PC-3 (cell line): Measurements from ENCODE around the gene HAVCR1. TPM values are rescaled to one million over a fixed set of nuclear protein-coding genes. Genes with fewer than 3 reads are reported as not detected.

Source experiments
- ATAC-seq: fragments of 200-7000 bp; cut with Tn5 transposase; 2 replicates; pipeline ENCODE4 v1.9.1; 2020; ENCODE audit warnings: mild to moderate bottlenecking, moderate library complexity
- Bru-seq: library from RNA; stranded (reverse); fragments of 400-500 nt; gene quantifications from one replicate; lab custom pipeline; 2021; lab: Mats Ljungman, UMichigan
- BruChase-seq, 2 experiments: library from RNA; stranded (reverse); fragments of 400-500 nt; gene quantifications; one replicate each; lab custom pipeline; 2021; lab: Mats Ljungman, UMichigan
- BruUV-seq: library from RNA; stranded (reverse); fragments of 400-500 nt; replicated peaks from 2 replicates; lab custom pipeline; 2021; lab: Mats Ljungman, UMichigan
- CTCF ChIA-PET: fragments of 300-600 bp; sonication (Branson Sonifier 250); formaldehyde crosslinking; loops from one replicate; lab custom pipeline; 2022; ENCODE audit warnings: antibody characterized with exemption; lab: Charles Lee
- POLR2A ChIA-PET: fragments of 300-600 bp; sonication (Branson Sonifier 250); formaldehyde crosslinking; loops from one replicate; lab custom pipeline; 2022; ENCODE audit warnings: antibody characterized with exemption; ENCODE audit not compliant: unreplicated experiment; lab: Charles Lee
- DNase-seq: peaks from one replicate; pipeline ENCODE4 v3.0.0-alpha.2; 2015
- H2AFZ ChIP-seq: fragments of 300-600 bp; sonication (generic); 2 replicates; pipeline ENCODE4 v1.6.0; 2016; ENCODE audit warnings: antibody characterized with exemption, low read length
- H3F3A ChIP-seq: fragments of 300-600 bp; sonication (generic); one replicate; pipeline ENCODE4 v1.6.0; 2017; ENCODE audit warnings: antibody characterized with exemption, low read length, control low read depth, mild to moderate bottlenecking; ENCODE audit not compliant: unreplicated experiment
- H3K27ac ChIP-seq: fragments of 300-600 bp; sonication (generic); 2 replicates; pipeline ENCODE4 v1.5.1; 2016; ENCODE audit warnings: mild to moderate bottlenecking, low read length
- H3K27me3 ChIP-seq: fragments of 300-600 bp; sonication (generic); 2 replicates; pipeline ENCODE4 v1.6.1; 2016; ENCODE audit warnings: low read length, mixed read lengths
- H3K36me3 ChIP-seq: fragments of 300-600 bp; sonication (generic); 2 replicates; pipeline ENCODE4 v1.6.1; 2016; ENCODE audit warnings: low read depth, mixed run types, low read length, mixed read lengths
- H3K4me1 ChIP-seq: fragments of 300-600 bp; sonication (generic); 2 replicates; pipeline ENCODE4 v1.5.1; 2016; ENCODE audit warnings: low read length; ENCODE audit not compliant: insufficient read depth
- H3K4me2 ChIP-seq: fragments of 300-600 bp; sonication (generic); 2 replicates; pipeline ENCODE4 v1.6.0; 2016; ENCODE audit warnings: low read length
- H3K4me3 ChIP-seq: fragments of 300-600 bp; sonication (generic); 2 replicates; pipeline ENCODE4 v1.5.1; 2016; ENCODE audit warnings: mild to moderate bottlenecking, low read length, mixed read lengths
- H3K79me2 ChIP-seq: fragments of 300-600 bp; sonication (generic); 2 replicates; pipeline ENCODE4 v1.6.1; 2017; ENCODE audit warnings: low read length, mixed read lengths
- H3K9ac ChIP-seq: fragments of 300-600 bp; sonication (generic); 2 replicates; pipeline ENCODE4 v1.6.0; 2016; ENCODE audit warnings: mild to moderate bottlenecking, low read length
- H3K9me2 ChIP-seq: fragments of 300-600 bp; sonication (generic); replicated peaks from 2 replicates; pipeline ENCODE4 v1.6.1; 2016; ENCODE audit warnings: mixed run types, low read length, mixed read lengths
- H3K9me3 ChIP-seq: fragments of 300-600 bp; sonication (generic); 2 replicates; pipeline ENCODE4 v1.6.1; 2016; ENCODE audit warnings: low read length, mixed read lengths
- H4K20me1 ChIP-seq: fragments of 300-600 bp; sonication (generic); 2 replicates; pipeline ENCODE4 v1.6.1; 2016; ENCODE audit warnings: low read length, mixed read lengths
- EZH2 ChIP-seq: fragments of 300-600 bp; sonication (generic); IDR thresholded peaks from one replicate; pipeline ENCODE4 v1.6.1; 2017; ENCODE audit warnings: antibody characterized with exemption, mild to moderate bottlenecking, low read length; ENCODE audit not compliant: unreplicated experiment
- EZH2phosphoT487 ChIP-seq: fragments of 300-600 bp; sonication (generic); IDR thresholded peaks from 2 replicates; pipeline ENCODE4 v1.6.1; 2018; ENCODE audit warnings: mild to moderate bottlenecking, antibody characterized with exemption, low read length, borderline replicate concordance
- intact Hi-C: fragments of 100-400 bp; cut with micrococcal nuclease; formaldehyde crosslinking; loops from 2 replicates; pipeline ENCODE4 v1.9.0; 2023
- long read RNA-seq: library from polyadenylated mRNA; unstranded; transcript quantifications from one replicate; pipeline ENCODE4 v2.0.0, GENCODE V29; 2021; ENCODE audit not compliant: unreplicated experiment
- total RNA-seq: library from RNA; depleted of rRNA; stranded (reverse); fragments of >200 nt; gene quantifications from 2 replicates; pipeline ENCODE4 v1.2.3, GENCODE V29; 2014; rRNA removed
- TF ChIP-seq, protein P1 (sequence below): fragments of 300-600 bp; sonication (generic); conservative IDR thresholded peaks from 2 replicates; pipeline ENCODE4 v1.5.1; 2017; ENCODE audit warnings: antibody characterized with exemption, low read depth, mild to moderate bottlenecking, low read length

HAVCR1 gene
- total RNA-seq = not detected in 2 replicates
- Bru-seq, nascent RNA = percentile 10 among the genes with signal in this experiment
- BruChase-seq, experiment 1, labeled RNA remaining after a 6-hour chase = percentile 15 among the genes with signal in this experiment
- percentile 15 among the genes with signal in this experiment for BruChase-seq, experiment 2, labeled RNA remaining after a 2-hour chase
- long read RNA-seq = 0 reads

DNA sequence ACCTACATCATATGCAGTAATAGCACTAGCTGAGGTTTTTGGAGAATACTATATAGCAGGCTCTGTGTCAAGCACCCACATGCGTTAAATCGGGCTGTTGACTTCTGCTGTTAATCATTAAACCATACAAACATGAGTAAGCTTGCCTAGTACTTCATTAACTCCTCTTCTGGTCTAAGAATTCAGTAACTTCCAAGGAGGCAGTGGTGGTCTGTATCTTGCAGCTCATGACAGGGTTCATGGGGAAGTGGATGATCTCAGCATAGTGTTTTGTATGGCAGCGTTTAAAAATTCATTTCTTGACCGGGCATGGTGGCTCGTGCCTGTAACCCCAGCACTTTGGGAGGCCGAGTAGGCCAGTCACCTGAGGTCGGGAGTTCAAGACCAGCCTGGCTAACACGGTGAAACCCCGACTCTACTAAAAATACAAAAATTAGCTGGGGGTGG lies at the start of gene HAVCR1:
TSS of gene HAVCR1 (minus strand) at position 24 of the 447 bp plus-strand sequence. CDS start 1,173 bp downstream, outside the sequence.
- Histone ChIP-seq H3F3A (no peaks in the 10 kb centered on the region), H3K4me3 (no peak within 1 kb of the TSS), H3K9ac (no peak within 1 kb of the TSS), H3K9me2 (no peaks in the 10 kb centered on the region), H3K27me3 (no peaks in the 10 kb centered on the region), H4K20me1 (no peaks in the 10 kb centered on the region), H3K36me3 (no peaks in the 10 kb centered on the region), H3K4me1 (no peaks in the 10 kb centered on the region), H3K79me2 (no peaks in the 10 kb centered on the region), H2AFZ (no peak within 1 kb of the TSS), H3K4me2 (no peak within 1 kb of the TSS), H3K27ac (no peak within 1 kb of the TSS), H3K9me3 (no peaks in the 10 kb centered on the region)
- ATAC-seq (no peak), DNase-seq (no peak)
- CTCF ChIA-PET = no interaction called here
- POLR2A ChIA-PET = interaction anchor here (0.6 kb wide), 1 partner anchor 10 kb away, joined by 6 read pairs; no protein-coding TSS in a partner anchor
- no peak for TF ChIP-seq EZH2
- TF ChIP-seq, protein P1, sequence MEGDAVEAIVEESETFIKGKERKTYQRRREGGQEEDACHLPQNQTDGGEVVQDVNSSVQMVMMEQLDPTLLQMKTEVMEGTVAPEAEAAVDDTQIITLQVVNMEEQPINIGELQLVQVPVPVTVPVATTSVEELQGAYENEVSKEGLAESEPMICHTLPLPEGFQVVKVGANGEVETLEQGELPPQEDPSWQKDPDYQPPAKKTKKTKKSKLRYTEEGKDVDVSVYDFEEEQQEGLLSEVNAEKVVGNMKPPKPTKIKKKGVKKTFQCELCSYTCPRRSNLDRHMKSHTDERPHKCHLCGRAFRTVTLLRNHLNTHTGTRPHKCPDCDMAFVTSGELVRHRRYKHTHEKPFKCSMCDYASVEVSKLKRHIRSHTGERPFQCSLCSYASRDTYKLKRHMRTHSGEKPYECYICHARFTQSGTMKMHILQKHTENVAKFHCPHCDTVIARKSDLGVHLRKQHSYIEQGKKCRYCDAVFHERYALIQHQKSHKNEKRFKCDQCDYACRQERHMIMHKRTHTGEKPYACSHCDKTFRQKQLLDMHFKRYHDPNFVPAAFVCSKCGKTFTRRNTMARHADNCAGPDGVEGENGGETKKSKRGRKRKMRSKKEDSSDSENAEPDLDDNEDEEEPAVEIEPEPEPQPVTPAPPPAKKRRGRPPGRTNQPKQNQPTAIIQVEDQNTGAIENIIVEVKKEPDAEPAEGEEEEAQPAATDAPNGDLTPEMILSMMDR = no peak
- no peak for TF ChIP-seq EZH2phosphoT487
- intact Hi-C loops = no loop called here
- BruUV-seq = no TSS peak

DNA sequence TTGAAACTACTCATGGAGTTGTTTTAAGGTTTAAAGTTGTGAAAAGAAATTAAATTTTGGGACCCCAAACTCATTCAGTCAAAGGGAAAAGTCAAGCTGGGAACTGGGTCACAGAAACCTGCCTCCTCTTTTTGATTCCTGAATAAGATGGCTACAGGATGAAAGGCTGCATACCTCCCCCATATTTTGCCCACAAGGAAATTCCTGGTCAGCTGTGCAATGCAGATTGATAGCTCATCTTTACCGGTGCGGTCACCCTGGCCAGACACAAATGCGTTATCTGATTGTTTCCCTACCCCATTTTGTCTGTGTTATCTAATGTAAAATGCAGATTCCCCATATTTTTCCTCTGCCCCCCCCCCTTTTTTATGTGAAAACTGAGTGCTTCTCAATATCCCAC lies 48.6 kb upstream of the HAVCR1 start:
- Histone ChIP-seq H2AFZ (no peak overlapping the region), H3K4me2 (no peak overlapping the region), H3K4me3 (no peak overlapping the region), H4K20me1 (no peaks in the 10 kb centered on the region), H3K27ac (no peak overlapping the region), H3K9me2 (no peaks in the 10 kb centered on the region), H3K79me2 (no peaks in the 10 kb centered on the region), H3K27me3 (peaks cover 31% of the 10 kb centered on the region), H3K9me3 (no peaks in the 10 kb centered on the region), H3K4me1 (no peaks in the 10 kb centered on the region), H3F3A (no peaks in the 10 kb centered on the region), H3K36me3 (no peaks in the 10 kb centered on the region), H3K9ac (no peak overlapping the region)
- ATAC-seq (no peak), DNase-seq (no peak)
- TF ChIP-seq, protein P1 = no peak
- TF ChIP-seq EZH2 = no peak
- TF ChIP-seq EZH2phosphoT487 = no peak
- CTCF ChIA-PET = no interaction called here
- BruUV-seq = no TSS peak
- POLR2A ChIA-PET = no interaction called here
- intact Hi-C loops = no loop called here

DNA sequence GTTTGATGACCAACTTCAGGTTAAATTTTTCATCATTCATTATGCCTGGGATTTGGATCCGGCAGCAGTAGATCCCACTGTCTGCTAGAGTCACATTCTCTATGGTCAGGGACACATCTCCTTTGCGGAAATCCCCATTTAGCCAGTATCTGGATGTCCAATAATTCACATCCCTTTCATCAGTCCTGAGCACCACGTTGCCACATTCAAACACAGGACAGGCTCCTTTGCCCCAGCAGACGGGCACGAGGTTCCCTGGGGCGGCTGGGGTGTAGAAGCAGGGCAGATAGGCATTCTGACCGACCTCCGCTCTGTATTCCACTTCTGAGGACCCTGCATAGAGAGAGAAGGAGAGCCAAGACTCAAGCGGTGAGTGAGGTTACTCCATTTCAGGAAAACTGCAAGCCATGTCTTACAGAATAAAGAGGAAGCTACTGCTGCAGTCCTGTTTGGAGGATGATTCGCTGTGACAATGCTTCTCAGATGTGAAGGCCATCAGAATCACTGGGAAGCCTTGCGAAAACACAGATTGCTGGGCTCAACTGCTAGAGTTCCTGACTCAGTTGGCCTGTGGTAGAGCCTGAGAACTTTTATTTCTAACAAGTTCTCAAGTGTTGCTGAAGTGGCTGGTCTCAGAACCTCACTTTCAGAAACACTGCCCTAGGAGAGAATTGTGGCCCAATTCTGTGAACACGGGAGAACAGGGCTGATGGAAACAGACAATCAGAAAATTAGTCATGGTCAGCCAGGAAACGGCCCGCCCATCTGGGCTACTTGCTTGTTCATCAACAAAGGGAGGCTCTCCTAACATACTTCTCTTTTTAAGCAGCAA lies 47.9 kb upstream of the HAVCR1 start:
- POLR2A ChIA-PET = no interaction called here

More for the DNA sequence above, 47.9 kb upstream of the HAVCR1 start:
- Histone ChIP-seq H3K36me3 (no peaks in the 10 kb centered on the region), H3K9me2 (no peaks in the 10 kb centered on the region), H3K79me2 (no peaks in the 10 kb centered on the region), H3K9me3 (no peaks in the 10 kb centered on the region), H4K20me1 (no peaks in the 10 kb centered on the region), H3K4me2 (no peak overlapping the region), H3K4me3 (no peak overlapping the region), H3K9ac (no peak overlapping the region), H2AFZ (no peak overlapping the region), H3K27ac (no peak overlapping the region), H3F3A (no peaks in the 10 kb centered on the region), H3K4me1 (no peaks in the 10 kb centered on the region), H3K27me3 (peaks cover 31% of the 10 kb centered on the region)
- BruUV-seq = no TSS peak
- TF ChIP-seq EZH2phosphoT487 = no peak
- TF ChIP-seq, protein P1 = no peak
- no peak for TF ChIP-seq EZH2
- ATAC-seq = 0 out of 2 replicates have a peak, but pooled peaks have one; percentile 46
- no peak for DNase-seq
- intact Hi-C loops = no loop called here
- CTCF ChIA-PET = no interaction called here
